Stimulated activated naive CD8-positive, alpha-beta T cell treated with anti-CD3 and anti-CD28 coated beads, Interleukin-15, Interleukin-2, amounts not matched to agents 100 U/mL and 50 U/mL, for 24 hours (primary cell): ENCODE measurements around the gene CPLX4.

ENCODE experiments used
- ATAC-seq: fragments of 150-1000 bp; cut with Tn5 transposase; one replicate; pipeline ENCODE4 v1.10.0; 2021
- DNase-seq: peaks from one replicate; pipeline ENCODE4 v3.0.0; 2021

Gene CPLX4

GRCh38 chr18:59318460-59319050 lies at the start of gene CPLX4:
TSS of gene CPLX4 (minus strand) at chr18:59318649. CDS start at chr18:59318462, 187 bp downstream.
- ATAC-seq (no peak), DNase-seq (no peak)

GRCh38 chr18:59360381-59360780 lies 41.9 kb upstream of the CPLX4 start:
- DNase-seq, result no peak
- no peak for ATAC-seq

- no peak for DNase-seq
- peak; percentile 2 for ATAC-seq
Measured at GRCh38 chr18:59359576-59359952, 41.1 kb upstream of the CPLX4 start.

- peak; percentile 98 for DNase-seq
Measured at GRCh38 chr18:59358712-59359575, 40.5 kb upstream of the CPLX4 start, which contains the start of gene LMAN1. TSS of gene LMAN1 (minus strand) at chr18:59359265. CDS start at chr18:59359244, 21 bp downstream.

GRCh38 chr18:59358414-59358711 lies 39.9 kb upstream of the CPLX4 start:
- ATAC-seq, result no peak
- no peak for DNase-seq

More at GRCh38 chr18:59358712-59359575, 40.5 kb upstream of the CPLX4 start, which contains the start of gene LMAN1:
- peak; percentile 97 for ATAC-seq

- no peak for DNase-seq
- ATAC-seq, result no peak
Measured at GRCh38 chr18:59357928-59358327, 39.5 kb upstream of the CPLX4 start.

GRCh38 chr18:59354731-59355130 lies 36.3 kb upstream of the CPLX4 start:
- DNase-seq (no peak), ATAC-seq (no peak)

- DNase-seq (no peak), ATAC-seq (no peak)
Measured at GRCh38 chr18:59353079-59353680, 34.7 kb upstream of the CPLX4 start.

GRCh38 chr18:59352250-59352855 lies 33.9 kb upstream of the CPLX4 start:
- no peak for ATAC-seq
- no peak for DNase-seq

GRCh38 chr18:59345556-59345955 lies 27.1 kb upstream of the CPLX4 start:
- no peak for ATAC-seq
- DNase-seq, result no peak

- no peak for ATAC-seq
- DNase-seq, result no peak
Measured at GRCh38 chr18:59344996-59345395, 26.5 kb upstream of the CPLX4 start.

GRCh38 chr18:59343926-59344325 lies 25.5 kb upstream of the CPLX4 start:
- ATAC-seq, result no peak
- DNase-seq, result no peak

GRCh38 chr18:59340817-59341216 lies 22.4 kb upstream of the CPLX4 start:
- ATAC-seq (peak; percentile 85), DNase-seq (no peak)

- no peak for DNase-seq
- no peak for ATAC-seq
Measured at GRCh38 chr18:59340312-59340711, 21.9 kb upstream of the CPLX4 start.

GRCh38 chr18:59332986-59333385 lies 14.5 kb upstream of the CPLX4 start:
- DNase-seq (no peak), ATAC-seq (no peak)

- DNase-seq (no peak), ATAC-seq (no peak)
Measured at GRCh38 chr18:59328683-59329082, 10.2 kb upstream of the CPLX4 start.

GRCh38 chr18:59325965-59326364 lies 7.5 kb upstream of the CPLX4 start:
- DNase-seq, result no peak
- ATAC-seq, result no peak

GRCh38 chr18:59324623-59324971 lies 6.1 kb upstream of the CPLX4 start:
- ATAC-seq (no peak), DNase-seq (no peak)

GRCh38 chr18:59323931-59324622 lies 5.6 kb upstream of the CPLX4 start:
- ATAC-seq, result no peak
- no peak for DNase-seq

GRCh38 chr18:59311631-59312030 lies 6.8 kb downstream of the CPLX4 start:
- no peak for ATAC-seq
- DNase-seq, result no peak

GRCh38 chr18:59308938-59309260 lies 9.6 kb downstream of the CPLX4 start:
- ATAC-seq (no peak), DNase-seq (no peak)

GRCh38 chr18:59308248-59308937 lies 10.1 kb downstream of the CPLX4 start:
- DNase-seq, result peak; percentile 83
- peak; percentile 85 for ATAC-seq
